Measurements from ENCODE around the gene SLC26A9.

- TF ChIP-seq CTCF (IDR thresholded peaks at IDR 0.05; ENCODE audit: borderline replicate concordance, extremely low read depth, low read length, poor library complexity, severe bottlenecking) (no peak), EZH2 (IDR thresholded peaks at IDR 0.05; ENCODE audit: borderline replicate concordance, low read depth, low read length, severe bottlenecking) (no peak)
These were observed 13.1 kb downstream of the SLC26A9 start for GRCh38 chr1:205930195-205930577.

All from DND-41 (cell line).